Osteocyte (in vitro differentiated cells): ENCODE measurements around the gene TSSC4. TPM values are rescaled to one million over a fixed set of nuclear protein-coding genes. Genes with fewer than 3 reads are reported as not detected.

Experiments used
- DNase-seq: peaks from one replicate; pipeline ENCODE4 v3.0.0; 2021; ENCODE audit warnings: mixed read lengths; ENCODE audit not compliant: unreplicated experiment; ENCODE audit errors: extremely low spot score
- H3K27ac Mint-ChIP-seq: one replicate; pipeline ENCODE4 v1.8.0; 2021; ENCODE audit warnings: mild to moderate bottlenecking, mixed read lengths; ENCODE audit not compliant: unreplicated experiment
- H3K27me3 Mint-ChIP-seq: one replicate; pipeline ENCODE4 v1.8.0; 2021; ENCODE audit warnings: mixed read lengths; ENCODE audit not compliant: unreplicated experiment
- H3K36me3 Mint-ChIP-seq: one replicate; pipeline ENCODE4 v1.8.0; 2021; ENCODE audit warnings: mixed read lengths; ENCODE audit not compliant: unreplicated experiment
- H3K4me1 Mint-ChIP-seq: one replicate; pipeline ENCODE4 v1.8.0; 2021; ENCODE audit warnings: mixed read lengths; ENCODE audit not compliant: unreplicated experiment
- H3K4me3 Mint-ChIP-seq: one replicate; pipeline ENCODE4 v1.8.0; 2021; ENCODE audit warnings: mild to moderate bottlenecking, moderate library complexity, mixed read lengths; ENCODE audit not compliant: unreplicated experiment
- H3K9me3 Mint-ChIP-seq: one replicate; pipeline ENCODE4 v1.8.0; 2021; ENCODE audit warnings: mixed read lengths; ENCODE audit not compliant: unreplicated experiment
- total RNA-seq: library from RNA; stranded (reverse); gene quantifications from 2 replicates; pipeline ENCODE4 v1.2.1, GENCODE V29; 2021
- TF ChIP-seq, protein P1 (sequence below): fragments of 200-600 bp; sonication (generic); IDR thresholded peaks from 2 replicates; pipeline ENCODE4 v1.5.0; 2021; ENCODE audit warnings: antibody characterized with exemption, mild to moderate bottlenecking, moderate library complexity

TSSC4 gene
- total RNA-seq, 1 donor from 2014 or later, result 50.6 TPM

GRCh38 chr11:2383852-2384804, 16.4 kb upstream of the TSSC4 start:
- no peak for DNase-seq
- Mint-ChIP-seq H3K27ac (peak overlapping the region; percentile 75), H3K27me3 (no peaks in the 10 kb centered on the region), H3K4me1 (peaks cover 73% of the 10 kb centered on the region), H3K9me3 (no peaks in the 10 kb centered on the region), H3K4me3 (no peak overlapping the region), H3K36me3 (peaks cover 2% of the 10 kb centered on the region)
- TF ChIP-seq, protein P1, sequence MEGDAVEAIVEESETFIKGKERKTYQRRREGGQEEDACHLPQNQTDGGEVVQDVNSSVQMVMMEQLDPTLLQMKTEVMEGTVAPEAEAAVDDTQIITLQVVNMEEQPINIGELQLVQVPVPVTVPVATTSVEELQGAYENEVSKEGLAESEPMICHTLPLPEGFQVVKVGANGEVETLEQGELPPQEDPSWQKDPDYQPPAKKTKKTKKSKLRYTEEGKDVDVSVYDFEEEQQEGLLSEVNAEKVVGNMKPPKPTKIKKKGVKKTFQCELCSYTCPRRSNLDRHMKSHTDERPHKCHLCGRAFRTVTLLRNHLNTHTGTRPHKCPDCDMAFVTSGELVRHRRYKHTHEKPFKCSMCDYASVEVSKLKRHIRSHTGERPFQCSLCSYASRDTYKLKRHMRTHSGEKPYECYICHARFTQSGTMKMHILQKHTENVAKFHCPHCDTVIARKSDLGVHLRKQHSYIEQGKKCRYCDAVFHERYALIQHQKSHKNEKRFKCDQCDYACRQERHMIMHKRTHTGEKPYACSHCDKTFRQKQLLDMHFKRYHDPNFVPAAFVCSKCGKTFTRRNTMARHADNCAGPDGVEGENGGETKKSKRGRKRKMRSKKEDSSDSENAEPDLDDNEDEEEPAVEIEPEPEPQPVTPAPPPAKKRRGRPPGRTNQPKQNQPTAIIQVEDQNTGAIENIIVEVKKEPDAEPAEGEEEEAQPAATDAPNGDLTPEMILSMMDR, result no peak

- H3K27me3 Mint-ChIP-seq, result no peaks in the 10 kb centered on the region
These were observed 15.1 kb upstream of the TSSC4 start for GRCh38 chr11:2385156-2386151.

GRCh38 chr11:2386591-2386990, 14.0 kb upstream of the TSSC4 start:
- H3K4me3 Mint-ChIP-seq, result no peak overlapping the region
- DNase-seq, result no peak
- H3K27ac Mint-ChIP-seq, result peak overlapping the region; percentile 90
- no peaks in the 10 kb centered on the region for H3K27me3 Mint-ChIP-seq
- H3K36me3 Mint-ChIP-seq, result peaks cover 2% of the 10 kb centered on the region
- H3K4me1 Mint-ChIP-seq, result peaks cover 70% of the 10 kb centered on the region
- no peaks in the 10 kb centered on the region for H3K9me3 Mint-ChIP-seq
- TF ChIP-seq, protein P1, result no peak

More at GRCh38 chr11:2385156-2386151, 15.1 kb upstream of the TSSC4 start:
- TF ChIP-seq, protein P1, result no peak
- peaks cover 2% of the 10 kb centered on the region for H3K36me3 Mint-ChIP-seq
- no peak for DNase-seq
- H3K9me3 Mint-ChIP-seq, result no peaks in the 10 kb centered on the region
- peaks cover 75% of the 10 kb centered on the region for H3K4me1 Mint-ChIP-seq
- no peak overlapping the region for H3K4me3 Mint-ChIP-seq
- H3K27ac Mint-ChIP-seq, result peak overlapping the region; percentile 47

DNA sequence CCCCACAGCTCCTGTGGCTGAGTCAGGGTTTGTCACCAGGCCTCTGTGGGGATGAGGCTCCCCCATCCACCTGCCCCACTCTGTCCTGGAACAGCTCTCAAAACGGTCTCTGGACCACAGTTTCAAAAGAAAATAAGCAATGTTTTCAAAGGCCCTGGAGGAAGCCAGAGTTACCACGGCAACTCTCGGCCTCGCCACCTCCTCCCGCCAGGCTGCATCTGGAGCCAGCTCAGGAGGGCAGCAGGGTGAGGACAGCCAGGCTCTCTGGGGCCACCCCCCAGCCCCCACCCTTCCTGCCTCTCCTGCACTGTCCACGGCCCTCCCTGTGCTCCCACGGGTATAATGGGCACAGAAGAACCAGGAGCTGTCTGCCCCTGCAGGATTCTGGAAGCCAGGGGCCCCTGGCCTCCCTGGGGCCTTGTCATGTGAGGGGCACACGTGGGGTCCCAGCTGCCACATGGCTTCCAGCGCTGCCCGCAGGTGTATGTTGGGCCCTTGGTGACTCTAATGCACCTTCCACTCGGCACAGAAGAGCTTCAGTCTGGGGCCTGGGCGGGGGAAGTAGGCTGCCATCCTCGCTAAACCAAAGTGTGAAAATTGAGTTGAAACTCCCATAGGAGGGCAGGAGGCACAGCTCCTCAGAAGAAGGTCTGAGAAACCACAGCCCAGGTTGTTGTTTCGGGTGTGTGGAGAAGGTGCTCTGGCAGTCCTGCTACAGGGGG, 13.1 kb upstream of the TSSC4 start:
- H3K36me3 Mint-ChIP-seq, result peaks cover 2% of the 10 kb centered on the region
- DNase-seq, result no peak
- H3K27me3 Mint-ChIP-seq, result no peaks in the 10 kb centered on the region
- TF ChIP-seq, protein P1, result no peak
- H3K4me3 Mint-ChIP-seq, result peak overlapping the region; percentile 6
- peak overlapping the region; percentile 90 for H3K27ac Mint-ChIP-seq
- H3K4me1 Mint-ChIP-seq, result peaks cover 63% of the 10 kb centered on the region
- H3K9me3 Mint-ChIP-seq, result no peaks in the 10 kb centered on the region
